ENCODE results near the gene AGAP3.

The AGAP3 gene

DNA sequence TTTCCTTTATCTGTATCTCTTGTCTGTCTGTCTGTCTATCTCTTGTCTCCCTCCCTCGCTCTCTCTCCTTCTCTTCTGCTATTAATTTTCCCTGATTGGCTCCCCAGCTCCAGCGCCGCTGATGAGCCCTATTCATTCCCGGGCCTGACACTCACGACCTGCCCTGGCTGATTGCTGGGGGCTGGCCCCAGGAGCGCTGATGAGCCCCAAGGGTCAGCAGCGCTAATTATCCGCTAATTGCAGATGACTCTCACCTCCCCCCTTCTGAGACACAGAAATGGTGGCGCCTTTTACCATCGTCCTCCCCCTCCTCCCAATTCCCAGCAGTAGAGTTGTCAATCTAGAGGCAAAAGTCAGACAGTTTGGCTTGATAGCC lies 82.5 kb downstream of the AGAP3 start:
- no peak for DNase-seq

DNA sequence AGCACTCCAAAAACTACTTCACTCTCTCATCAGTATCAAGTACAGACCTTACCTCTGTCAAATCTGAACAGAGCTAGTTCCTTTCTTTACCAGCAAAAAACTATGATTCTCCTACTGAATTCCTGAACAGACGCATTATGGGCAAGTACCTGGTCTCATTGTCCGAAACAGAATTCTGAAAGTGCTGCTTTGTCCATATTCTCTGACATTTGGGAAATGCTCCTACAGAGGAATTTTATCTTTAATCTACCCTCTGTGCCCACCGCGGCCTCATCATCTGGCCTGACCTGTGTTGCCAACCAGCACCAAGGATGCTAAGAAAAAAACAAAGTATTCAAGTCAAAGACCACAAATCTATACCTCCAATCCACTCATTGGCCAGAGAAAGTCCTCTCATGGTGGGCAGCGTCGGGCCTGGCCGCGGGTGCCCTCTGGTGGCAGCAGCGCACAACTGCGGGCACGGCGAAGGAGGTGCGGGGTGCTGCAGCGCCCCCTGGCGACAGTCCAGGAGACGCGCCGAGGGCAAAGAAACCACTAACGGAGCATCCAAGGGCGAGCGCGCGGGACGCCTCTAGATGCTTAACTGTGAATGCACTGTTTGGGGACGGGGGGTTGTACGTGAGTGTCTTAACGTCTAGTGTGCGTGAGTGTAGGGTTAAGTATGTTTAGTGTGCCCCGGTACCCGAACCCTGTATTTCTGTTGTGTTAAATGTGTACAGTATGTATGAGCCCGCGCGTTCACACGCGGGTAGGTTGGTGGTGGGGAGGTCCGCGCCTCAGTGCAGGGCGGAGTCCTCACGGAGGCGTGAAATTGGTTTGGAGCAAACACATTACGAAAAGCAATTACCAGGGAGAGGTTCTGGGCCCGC lies 86.2 kb downstream of the AGAP3 start:
- peak; percentile 64 for DNase-seq

DNA sequence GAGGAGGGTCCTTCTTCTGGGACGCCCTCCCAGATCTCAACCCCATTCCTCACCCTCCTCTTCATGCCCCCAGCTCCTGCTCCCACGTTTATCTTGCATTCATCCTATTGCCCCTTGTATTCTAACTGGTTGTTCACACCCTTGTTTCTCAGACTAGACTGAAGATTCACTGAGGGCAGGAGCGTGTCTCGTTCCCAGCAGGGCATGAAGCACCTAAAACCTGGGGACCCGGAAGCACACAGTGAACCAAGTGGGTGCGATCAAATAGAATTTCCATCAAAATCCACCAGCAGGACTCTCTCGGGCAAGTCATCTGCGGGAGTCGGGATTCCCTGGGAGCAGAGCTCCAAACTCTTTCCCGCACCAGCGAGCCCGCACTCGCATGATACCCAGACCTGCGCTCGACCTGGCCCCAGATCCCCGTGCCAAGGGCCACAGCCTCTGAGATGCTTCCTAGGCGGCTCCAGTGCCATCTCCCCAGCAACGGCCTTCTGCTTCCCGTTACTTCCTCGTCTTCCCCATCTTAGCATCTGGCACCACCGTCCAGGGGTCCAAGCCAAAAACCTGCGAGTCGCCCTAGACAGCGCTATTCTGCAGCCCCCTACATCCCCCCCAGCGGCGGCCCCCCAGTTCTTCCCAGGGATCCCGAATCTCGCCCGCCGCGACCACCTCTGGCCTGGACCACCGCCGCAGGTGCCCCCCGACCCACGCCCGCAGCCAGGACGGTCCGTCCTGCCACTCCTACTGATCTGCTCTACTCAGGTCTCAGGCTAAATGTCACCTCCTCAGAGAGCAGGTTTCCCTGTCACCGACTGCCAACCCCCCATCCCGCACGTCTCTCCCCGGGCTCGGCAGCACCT lies 87.3 kb downstream of the AGAP3 start:
- DNase-seq: no peak

DNA sequence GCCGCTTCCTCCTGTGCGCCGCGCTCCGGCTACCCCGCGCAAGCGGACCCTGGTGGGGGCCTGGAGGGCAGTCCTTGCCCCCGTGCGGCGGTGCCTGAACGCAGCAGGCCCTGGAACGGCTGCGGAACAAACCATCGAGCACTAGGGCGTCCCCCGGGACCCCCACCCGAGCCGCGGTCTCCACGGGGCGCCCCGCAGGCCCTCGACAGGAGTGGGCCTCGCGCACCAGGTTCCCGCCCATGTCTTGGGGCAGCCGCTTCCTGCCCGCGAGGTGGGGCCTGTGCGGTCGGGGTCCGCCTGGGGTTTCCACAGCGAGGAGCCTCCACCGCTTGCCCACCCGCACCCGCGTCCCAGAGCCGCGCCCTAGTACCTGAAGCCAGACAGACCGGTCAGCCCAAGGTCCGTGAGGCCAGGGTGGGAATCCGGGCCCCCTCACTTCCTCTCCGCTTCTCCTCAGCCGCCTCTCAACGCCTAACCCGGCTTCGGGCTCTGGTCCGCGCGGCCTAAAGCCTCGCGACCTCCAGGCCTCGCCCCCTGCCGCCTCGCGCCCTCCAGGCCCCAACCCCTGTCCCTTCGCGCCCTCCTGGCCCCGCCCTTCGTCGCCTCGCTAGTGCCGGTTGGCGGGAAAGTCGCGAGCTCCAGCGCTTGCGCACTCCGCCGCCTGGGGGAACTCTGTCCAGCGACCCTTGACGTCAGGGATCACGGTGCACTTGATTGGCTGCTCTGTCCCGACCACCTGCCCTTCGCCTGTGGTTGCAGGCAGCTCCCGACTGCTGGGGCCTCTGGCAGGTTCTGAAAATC lies 88.2 kb downstream of the AGAP3 start:
- no peak for DNase-seq

DNA sequence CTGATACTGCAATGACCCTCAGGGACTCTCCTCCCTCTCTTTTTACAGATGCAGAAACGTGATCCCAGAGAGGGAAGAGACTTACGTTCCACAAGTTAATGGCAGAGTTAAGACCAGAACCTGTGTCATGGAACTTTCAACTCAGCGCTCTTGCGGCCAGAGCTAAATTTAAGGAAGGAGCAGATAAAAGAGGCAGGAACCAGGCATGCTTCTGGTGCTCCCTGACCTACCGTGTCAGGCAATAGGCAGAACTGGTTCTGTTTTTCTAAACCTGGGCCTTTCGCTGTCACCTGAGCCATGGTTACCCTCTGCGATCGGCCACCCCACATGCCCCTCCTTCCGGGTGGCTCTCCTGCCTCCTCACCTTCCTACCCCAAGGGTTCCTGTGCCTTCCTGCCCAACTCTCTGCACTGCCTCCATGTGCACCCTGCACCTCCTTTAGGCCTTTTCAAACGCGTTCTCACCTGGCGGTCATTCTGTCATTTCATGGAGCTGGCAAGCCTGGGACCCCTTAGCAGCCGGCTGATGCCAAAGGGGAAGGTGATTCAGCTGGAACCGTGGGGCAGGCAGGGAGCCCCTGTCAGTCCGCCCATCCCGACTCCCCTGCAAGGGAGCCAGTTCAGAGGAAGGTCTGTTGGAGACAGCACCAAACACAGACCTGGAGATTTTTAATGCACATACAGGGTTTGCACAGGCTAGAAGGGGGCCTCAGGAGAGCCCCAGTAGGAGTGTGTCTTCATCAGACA lies 88.9 kb downstream of the AGAP3 start:
- no peak for DNase-seq

DNA sequence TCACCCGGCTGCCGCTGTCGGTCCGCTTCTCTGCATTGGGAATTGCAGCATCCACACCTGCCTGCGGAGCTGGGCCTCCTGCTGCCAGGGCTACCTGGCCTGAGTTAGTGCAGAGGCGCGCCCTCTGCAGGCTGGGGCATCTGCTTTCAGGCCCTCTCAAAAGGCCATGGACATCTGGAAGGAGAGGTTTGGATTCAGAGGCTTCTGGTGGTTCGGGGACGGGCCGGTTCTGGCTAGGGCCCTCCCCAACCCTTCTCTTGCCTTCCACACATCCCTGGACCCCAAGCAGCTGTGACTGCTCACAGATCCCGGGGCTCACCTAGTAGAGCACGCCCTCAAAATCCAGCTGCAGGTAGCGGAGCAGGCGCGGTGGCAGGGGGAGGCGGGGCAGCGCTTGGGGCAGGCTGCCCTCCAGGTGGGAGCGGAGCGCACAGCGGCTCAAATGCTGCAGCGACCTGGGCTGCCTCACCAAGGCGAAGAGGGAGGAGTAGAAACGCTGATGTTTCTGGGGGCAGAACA lies 89.6 kb downstream of the AGAP3 start:
- no peak for DNase-seq

DNA sequence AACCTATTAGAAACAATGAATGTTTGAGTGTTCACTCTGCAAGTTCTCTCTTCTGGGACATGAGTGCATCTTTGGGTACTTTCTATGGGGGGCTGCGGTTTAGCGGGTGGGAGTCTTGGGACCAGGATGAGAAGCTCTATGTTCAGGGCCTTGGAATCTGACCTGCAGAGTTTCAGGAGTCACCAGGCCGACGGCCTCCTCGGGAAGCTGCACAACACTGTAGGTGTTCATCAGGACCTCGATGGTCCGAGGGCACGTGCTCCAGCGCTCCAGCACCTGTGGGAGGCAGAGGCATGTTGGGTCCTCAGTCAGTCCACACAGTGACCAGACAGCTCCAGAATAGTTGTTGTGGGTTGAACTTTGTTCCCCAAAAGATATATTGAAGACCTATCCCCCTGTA lies 90.1 kb downstream of the AGAP3 start:
- no peak for DNase-seq

DNA sequence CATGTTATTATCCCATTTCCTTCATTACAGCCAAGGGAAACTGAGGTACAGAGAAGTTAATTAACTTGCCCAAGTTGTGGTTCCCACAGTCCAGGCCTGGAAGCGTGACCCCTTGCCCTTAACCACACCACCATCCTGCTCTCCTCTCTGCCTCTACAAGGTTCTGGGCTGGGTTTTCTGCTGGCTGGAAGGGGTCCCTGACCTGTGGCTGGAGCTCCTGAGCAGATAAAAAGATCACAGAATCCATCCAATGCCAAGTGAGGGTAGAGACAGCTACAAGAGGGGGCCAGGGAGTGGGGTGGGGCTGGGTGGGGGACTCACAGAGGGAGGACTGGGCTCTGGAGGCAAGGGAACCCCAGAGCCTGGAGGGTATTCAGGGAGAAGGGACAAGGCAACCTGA lies 91.0 kb downstream of the AGAP3 start:
- no peak for DNase-seq

DNA sequence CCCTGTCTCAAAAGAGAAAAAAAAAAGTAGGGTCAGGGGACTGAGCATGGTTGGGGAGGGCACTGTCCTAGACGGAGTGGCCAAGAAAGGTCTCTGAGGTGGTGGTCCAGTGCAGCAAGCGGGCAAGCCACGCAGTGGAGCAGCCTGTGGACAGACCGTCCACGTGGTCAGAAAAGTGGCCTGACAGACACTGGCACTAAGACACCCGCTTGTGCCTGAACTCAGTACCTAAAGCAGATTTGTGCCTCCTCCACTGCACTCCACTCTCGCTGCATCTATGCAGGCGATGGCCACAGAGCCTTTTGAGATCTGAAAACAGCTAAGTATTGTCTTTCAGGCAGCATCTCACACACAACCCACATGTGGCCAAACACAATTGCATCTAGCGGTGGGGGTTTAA lies 92.0 kb downstream of the AGAP3 start:
- DNase-seq: no peak

DNA sequence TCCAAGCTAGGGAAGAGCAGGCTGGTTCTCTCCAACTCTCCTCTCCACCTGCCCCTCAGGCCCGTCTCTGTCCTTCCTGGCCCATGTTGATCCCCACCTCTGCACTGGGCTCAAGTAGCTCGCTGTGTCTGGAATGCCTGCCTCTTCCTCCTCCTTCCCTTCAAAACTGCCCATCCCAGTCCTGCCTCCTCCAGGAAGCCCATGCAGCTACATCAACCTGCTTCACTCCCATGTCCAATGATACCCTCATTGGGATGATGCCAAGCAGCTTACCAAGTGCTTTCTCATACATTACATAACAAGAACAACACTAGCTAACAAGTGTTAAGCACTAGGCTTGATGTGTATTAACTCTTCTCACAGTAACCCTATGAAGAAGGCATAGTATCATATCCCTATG lies 92.6 kb downstream of the AGAP3 start:
- DNase-seq: no peak

DNA sequence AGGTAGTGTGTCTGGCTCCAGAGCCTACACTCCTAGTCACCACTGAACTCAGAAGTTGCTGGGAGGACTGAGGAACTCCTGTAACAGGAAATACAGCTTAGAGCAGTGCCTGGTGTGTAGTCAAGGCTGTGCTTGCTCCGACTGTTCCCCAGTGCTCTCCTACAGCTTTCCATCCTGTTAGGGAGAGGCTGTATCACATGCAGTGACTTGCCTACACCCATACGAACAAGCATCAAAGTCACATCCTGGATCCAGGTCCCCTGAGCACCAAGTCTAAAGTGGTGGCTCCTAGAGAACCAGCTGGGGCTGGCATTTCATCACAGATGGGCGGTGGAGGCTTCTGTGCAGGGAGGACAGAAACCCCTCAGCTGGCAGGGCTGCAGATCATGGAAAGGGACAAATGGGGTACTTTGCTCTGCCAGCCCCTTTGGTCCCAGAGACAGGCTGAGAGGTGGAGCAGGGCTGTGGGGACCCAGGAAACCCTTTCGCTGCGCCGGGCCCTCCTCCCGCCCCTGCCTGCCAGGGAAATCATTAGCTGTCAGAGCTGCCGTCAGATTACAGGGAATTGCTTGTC lies 93.1 kb downstream of the AGAP3 start:
- no peak for DNase-seq

DNA sequence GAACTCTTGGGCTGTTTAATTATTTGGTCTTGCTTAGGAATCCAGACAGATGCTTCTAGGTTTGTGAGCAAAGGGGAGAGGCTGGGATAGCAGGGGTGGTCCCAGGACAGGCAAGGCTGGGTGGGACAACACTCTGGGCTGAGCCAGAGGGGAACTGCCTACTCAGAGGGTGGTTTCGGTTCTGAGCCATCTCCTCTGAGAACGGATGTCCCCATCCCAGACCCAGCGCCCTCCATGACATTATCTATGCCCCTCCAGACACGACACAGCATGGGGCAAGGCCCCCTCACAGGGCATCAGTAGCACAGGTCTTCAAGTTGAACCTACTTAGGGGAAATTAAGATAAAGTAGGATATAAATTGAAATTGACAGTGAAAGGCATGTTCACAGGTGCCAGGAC lies 93.7 kb downstream of the AGAP3 start:
- DNase-seq: no peak

DNA sequence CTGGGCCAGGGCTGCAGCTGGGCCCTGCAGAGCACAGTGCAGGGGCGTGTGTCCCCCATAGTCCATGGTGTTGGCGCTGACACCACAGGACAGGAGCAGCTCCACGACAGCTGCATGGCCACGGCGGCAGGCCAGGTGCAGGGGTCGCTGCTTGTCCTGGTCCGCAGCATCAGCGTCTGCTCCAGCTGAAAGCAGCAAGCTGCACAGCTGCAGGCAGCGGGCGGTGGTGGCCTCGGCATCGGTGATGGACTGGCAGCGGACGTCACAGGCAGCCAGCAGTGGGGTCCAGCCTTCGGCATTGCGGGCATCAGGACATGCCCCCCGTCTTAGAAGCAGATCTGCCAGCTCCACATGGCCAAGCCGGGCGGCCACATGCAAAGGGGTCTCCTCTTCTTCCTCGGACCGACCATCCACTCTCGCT lies 94.7 kb downstream of the AGAP3 start:
- no peak for DNase-seq

DNA sequence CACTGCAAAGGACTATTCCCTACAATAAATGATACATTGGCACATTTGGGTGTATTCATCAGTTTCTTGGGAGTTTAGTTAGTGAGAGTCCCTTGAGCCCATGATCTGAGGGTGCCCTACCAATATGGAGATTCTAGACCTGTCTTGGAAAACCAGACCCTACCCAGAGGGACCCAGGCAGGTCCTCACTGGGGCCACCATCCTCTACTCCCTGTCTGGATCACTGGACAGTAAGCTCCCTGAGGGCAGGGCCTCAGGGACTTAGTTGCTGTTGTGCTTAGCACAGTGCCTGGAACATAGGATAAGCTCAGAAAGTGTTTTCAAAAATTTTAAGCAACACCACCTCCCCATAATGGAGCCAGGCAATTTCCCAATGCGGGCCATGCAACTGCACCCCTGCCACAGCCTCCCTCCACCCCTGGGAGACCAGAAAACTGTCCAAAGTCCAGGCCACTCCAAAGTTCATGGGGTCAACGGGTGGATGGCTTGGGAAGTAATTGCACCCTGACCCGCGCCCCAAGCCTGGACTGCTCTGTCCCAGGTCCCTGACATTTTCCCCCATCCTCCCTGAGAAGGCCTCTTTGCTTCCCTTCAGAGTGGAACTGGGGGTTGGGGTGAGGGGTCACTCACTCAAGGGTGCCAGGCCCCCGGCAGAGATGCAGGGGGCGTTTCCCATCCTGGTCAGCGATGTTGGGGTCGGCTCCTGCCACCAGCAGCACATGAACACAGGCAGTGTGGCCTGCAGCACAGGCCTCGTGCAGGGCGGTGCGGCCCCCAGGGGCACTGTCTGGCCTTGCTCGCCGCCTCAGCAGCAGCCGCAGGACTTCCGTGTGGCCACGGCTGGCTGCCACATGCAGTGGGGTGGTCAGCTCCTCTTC lies 99.7 kb downstream of the AGAP3 start:
- no peak for DNase-seq

DNA sequence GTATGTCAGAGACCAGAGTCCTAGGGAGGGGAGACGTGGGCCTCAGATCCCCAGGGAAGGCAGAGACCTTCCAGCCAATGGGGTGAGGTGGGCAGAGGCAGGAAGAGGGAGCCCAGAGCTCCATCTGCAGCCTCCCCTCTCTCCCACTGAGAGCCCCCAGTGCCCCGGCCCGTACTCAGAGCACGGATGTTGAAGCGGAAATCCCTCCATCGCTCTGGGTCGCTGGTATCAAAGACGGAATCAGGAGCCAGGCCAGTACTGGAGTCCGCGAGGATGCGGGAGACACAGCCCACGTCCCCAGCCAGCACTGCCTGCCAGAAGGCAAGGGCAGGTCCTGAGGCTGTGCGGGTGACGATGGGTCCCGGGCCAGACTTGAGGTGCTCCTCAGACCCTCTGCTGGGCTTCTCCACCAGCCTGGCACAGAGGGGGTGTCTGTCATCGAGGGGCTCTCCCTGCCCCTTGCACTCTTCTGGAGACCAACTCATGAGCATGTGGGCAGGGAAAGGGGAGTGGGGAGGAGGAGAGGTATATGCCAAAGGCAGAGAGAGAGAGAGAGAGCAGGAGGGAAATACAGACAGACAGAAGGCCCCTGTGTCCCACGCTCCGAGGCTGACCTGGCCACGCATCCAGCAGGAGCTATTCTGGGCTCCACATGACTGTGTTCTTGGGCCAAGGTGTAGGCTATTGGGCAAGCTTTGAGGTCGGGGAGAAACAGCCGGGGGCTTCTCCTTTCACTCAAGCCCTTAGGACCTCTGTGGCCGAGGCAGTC lies 100.5 kb downstream of the AGAP3 start, which contains the start of gene ASB10:
ASB10 (minus strand) TSS at position 611 of the 769 bp plus-strand sequence; CDS start at position 491, 120 bp downstream.
- DNase-seq: no peak

DNA sequence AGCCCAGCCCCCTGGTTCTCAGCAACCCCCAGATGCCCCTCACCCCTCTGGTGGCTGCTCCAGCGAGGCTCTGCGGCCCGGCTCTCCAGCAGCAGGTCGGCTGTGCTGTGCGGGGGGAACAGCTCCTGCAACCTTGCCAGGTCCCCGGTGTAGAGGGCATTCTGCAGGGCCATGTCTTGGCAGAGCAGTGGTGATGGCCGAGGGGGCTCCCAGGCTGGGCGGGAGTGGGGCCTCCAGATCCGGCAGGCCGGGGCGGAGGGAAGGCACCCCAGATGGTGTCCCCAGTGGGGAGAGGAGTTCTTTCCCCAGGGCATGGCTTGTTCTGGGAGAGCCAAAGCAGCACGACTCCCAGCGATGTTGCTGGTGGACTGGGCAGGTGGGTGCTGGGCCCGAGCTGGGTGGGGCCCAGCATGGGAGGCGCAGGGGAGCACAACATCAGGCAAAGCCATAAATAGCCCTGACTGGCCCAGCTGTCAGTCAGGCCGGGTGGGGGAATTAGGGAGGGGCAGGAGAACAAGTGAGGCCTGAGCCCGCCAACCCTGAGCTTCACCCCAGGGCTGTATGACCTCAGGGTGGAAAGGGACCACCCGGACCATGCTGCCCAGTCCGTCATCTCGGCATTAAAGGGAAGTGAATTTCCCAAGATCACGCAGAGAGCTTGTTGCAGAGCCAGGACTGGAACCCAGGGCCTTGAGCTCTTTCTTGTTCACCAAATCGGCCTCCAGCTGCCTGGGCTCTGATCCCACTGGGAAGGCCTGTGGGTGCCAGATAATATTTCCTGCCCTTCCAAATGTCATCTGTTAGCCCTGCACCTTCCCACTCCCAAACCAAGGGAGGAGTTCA lies 101.4 kb downstream of the AGAP3 start:
- no peak for DNase-seq

DNA sequence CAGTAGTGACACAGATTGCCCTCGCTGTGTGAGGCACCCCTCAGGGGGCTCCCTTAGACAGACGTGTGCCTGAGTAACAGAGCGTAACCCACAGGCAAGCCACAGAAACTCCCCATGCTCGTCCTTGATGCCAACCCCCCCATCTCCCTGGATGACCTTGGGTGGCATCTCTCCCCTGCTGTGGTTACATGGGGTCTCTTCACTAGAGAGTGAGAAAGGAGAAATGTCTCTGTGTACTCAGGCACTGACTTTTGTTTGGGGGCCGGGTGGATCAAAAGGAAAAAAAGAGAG lies 101.9 kb downstream of the AGAP3 start:
- DNase-seq: no peak

DNA sequence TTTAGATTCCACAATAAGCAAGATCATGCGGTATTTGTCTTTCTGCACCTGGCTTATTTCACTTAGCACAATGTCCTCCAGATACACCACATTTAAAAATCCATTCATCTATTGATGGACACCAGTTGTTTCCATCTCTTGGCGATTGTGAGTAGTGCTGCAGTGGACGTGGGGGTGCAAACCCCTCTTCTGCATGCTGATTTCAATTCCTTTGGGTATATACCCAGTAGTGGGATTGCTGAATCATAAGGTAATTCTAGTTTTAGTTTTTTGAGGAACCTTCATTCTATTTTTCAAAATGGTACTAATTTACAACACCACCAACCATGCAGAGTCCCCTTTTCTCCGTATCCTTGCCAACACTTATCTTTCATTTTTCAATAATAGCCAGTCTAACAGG lies 102.8 kb downstream of the AGAP3 start:
- no peak for DNase-seq

DNA sequence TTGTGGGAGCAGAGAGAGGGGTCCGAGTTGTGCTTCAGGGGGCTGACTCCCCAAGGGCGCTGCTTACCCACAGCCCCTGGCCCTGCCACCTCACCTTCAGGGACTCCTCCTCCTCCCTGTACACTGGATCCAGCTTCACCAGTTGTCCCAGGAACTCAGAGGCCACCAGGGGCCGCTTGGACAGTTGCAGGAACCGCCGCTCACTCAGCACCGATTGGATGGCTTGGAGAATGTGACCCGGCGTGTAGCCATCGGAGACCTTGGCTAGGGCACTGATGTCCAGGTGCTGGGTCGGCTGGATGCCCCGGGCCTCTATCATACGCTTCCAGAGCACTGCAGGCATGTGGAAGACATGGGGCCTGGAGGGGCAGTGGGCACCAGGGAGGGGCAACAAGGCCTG lies 105.3 kb downstream of the AGAP3 start:
- DNase-seq: no peak
